Common myeloid progenitor, CD34-positive (primary cell): ENCODE measurements around the gene SH3TC2.

Experiments used
- CTCF ChIA-PET: fragments of 350-600 bp; sonication (Branson Sonifier 250); formaldehyde crosslinking; loops from one replicate; lab custom pipeline; 2021; ENCODE audit warnings: antibody characterized with exemption; lab: Charles Lee
- POLR2A ChIA-PET: fragments of 350-600 bp; sonication (Branson Sonifier 250); formaldehyde crosslinking; loops from one replicate; lab custom pipeline; 2021; ENCODE audit warnings: antibody characterized with exemption; lab: Charles Lee
- DNase-seq, 3 donors: peaks; one replicate each; pipeline versions ENCODE4 v3.0.0 to v3.0.0-alpha.2; 2013
- H3K27ac ChIP-seq, 2 experiments: 1 replicate in 1 of 2; 2 replicates in 1 of 2; pipeline ENCODE4 v1.7.0; 2013; ENCODE audit warnings: inconsistent platforms in 2 of 2, low read length in 2 of 2, mild to moderate bottlenecking in 2 of 2, low read depth in 1 of 2, moderate library complexity in 1 of 2; ENCODE audit not compliant: severe bottlenecking in 2 of 2, insufficient read depth in 1 of 2, poor library complexity in 1 of 2
- H3K27me3 ChIP-seq, 5 experiments: replicated peaks in 2 of 5; 1 replicate in 3 of 5; 2 replicates in 2 of 5; pipeline versions ENCODE4 v1.6.1 to v1.7.0; 2013; ENCODE audit warnings: low read length in 4 of 5, mild to moderate bottlenecking in 2 of 5, moderate library complexity in 2 of 5, inconsistent platforms in 1 of 5; ENCODE audit not compliant: insufficient read depth in 5 of 5, control insufficient read depth in 4 of 5
- H3K36me3 ChIP-seq, 4 experiments: 1 replicate in 2 of 4; 2 replicates in 2 of 4; pipeline versions ENCODE4 v1.6.1 to v1.7.0; 2013; ENCODE audit warnings: low read length in 3 of 4, control low read depth in 1 of 4, mild to moderate bottlenecking in 1 of 4; ENCODE audit not compliant: control insufficient read depth in 4 of 4, insufficient read depth in 4 of 4
- H3K4me1 ChIP-seq, 4 experiments: 1 replicate in 3 of 4; 2 replicates in 1 of 4; pipeline versions ENCODE4 v1.6.1 to v1.7.1; 2013; ENCODE audit warnings: low read length in 3 of 4, mild to moderate bottlenecking in 3 of 4, control low read depth in 1 of 4, inconsistent platforms in 1 of 4, moderate library complexity in 1 of 4; ENCODE audit not compliant: control insufficient read depth in 4 of 4, insufficient read depth in 4 of 4; ENCODE audit errors: control extremely low read depth in 1 of 4
- H3K4me3 ChIP-seq, 7 experiments: 1 replicate in 4 of 7; 2 replicates in 3 of 7; pipeline versions ENCODE4 v1.5.1 to v1.7.0; 2013; ENCODE audit warnings: mild to moderate bottlenecking in 7 of 7, low read length in 6 of 7, moderate library complexity in 6 of 7, inconsistent platforms in 2 of 7, low read depth in 2 of 7, control low read depth in 1 of 7; ENCODE audit not compliant: insufficient read depth in 4 of 7, control insufficient read depth in 1 of 7; ENCODE audit errors: extremely low read depth in 1 of 7
- H3K9me3 ChIP-seq, 5 experiments: 1 replicate in 4 of 5; 2 replicates in 1 of 5; pipeline versions ENCODE4 v1.6.1 to v1.7.1; 2013; ENCODE audit warnings: low read length in 4 of 5, mild to moderate bottlenecking in 2 of 5, inconsistent platforms in 1 of 5, low read depth in 1 of 5, moderate library complexity in 1 of 5; ENCODE audit not compliant: control insufficient read depth in 4 of 5, insufficient read depth in 2 of 5; ENCODE audit errors: control extremely low read depth in 1 of 5
- WGBS: methylation state at CpG from one replicate; pipeline ENCODE4 v1.1.5; 2013; ENCODE audit not compliant: insufficient coverage; 5-methylcytosine and 5-hydroxymethylcytosine counted together

Gene SH3TC2

DNA sequence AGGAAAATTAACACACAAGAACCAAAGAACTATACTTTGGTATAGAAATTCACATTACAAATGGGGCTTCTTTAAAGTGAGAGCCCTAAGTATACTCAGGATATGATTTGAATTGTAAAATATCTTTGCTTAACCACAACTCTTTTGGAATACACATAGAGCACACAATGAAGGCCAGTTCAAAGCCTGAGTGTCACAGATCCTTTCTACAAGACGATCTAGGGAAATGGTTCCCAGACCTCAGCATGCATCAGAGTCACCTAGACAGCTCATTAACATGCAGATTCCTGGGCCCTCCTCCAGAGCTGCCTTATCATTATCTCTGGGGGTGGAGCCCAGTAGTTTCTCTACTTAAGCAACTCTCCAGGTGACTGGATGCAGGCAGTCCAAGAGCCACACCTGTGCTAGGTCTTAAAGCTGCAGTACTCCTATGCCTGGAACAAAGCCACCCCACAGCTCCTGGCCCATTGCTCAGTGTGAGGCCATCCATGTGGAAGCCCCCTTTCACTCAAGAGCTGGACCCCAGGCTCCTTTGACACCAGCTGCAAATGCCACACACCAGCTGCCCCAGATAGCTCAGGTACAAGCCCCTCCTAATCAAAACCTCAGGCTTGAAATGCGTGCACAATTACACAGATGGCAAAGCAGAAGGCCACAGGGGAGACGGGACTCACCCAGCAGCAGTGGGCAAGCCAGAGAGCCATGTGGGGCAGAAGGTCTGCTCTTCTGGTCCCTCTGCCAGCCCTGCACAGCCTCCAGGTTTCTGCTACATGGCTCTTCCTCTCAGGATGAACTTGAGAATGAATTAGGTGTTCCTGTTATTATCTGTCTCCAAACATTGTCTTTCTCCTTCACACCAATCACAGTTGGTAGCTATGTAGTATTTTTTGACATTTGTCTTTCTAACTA is 106.1 kb downstream of the SH3TC2 start:
- ChIA-PET CTCF (interaction anchor here (0.8 to 19.3 kb wide), 25 partner anchors 10 to 693 kb away, joined by 3 to 361 read pairs (median 4); no protein-coding TSS in a partner anchor), POLR2A (no interaction called here)
- DNase-seq, result no peak
- H3K27me3 ChIP-seq, result no peaks in the 10 kb centered on the region
- no peaks in the 10 kb centered on the region for H3K9me3 ChIP-seq
- no peak overlapping the region for H3K4me3 ChIP-seq
- no peaks in the 10 kb centered on the region for H3K36me3 ChIP-seq
- H3K4me1 ChIP-seq, result peaks cover 0 to 20% (median 5%) of the 10 kb centered on the region in 4 experiments
- WGBS, result 95% methylated on average over 3 of the region's 3 CpGs
- no peak overlapping the region for H3K27ac ChIP-seq
